UCSD-AML1 (cell line): ENCODE measurements around the gene CARMIL1.

Source experiments
- DNase-seq: peaks from one replicate; lab custom pipeline; 2025; ENCODE audit not compliant: unreplicated experiment; lab: John Stamatoyannopoulos, UW

Gene CARMIL1

GRCh38 chr6:25307805-25308494 is 28.8 kb downstream of the CARMIL1 start:
- no peak for DNase-seq

GRCh38 chr6:25309886-25310285 is 30.7 kb downstream of the CARMIL1 start:
- no peak for DNase-seq

- no peak for DNase-seq
Measured at GRCh38 chr6:25311331-25311840, 32.2 kb downstream of the CARMIL1 start.

- no peak for DNase-seq
Measured at GRCh38 chr6:25312034-25312620, 33.0 kb downstream of the CARMIL1 start.

- DNase-seq = no peak
Measured at GRCh38 chr6:25312703-25313102, 33.5 kb downstream of the CARMIL1 start.

- no peak for DNase-seq
Measured at GRCh38 chr6:25314509-25315175, 35.5 kb downstream of the CARMIL1 start.

- no peak for DNase-seq
Measured at GRCh38 chr6:25315194-25316177, 36.3 kb downstream of the CARMIL1 start.

GRCh38 chr6:25316626-25317025 is 37.5 kb downstream of the CARMIL1 start:
- no peak for DNase-seq

- DNase-seq = no peak
Measured at GRCh38 chr6:25318589-25318988, 39.4 kb downstream of the CARMIL1 start.

- no peak for DNase-seq
Measured at GRCh38 chr6:25320459-25320858, 41.3 kb downstream of the CARMIL1 start.

- no peak for DNase-seq
Measured at GRCh38 chr6:25322692-25323091, 43.5 kb downstream of the CARMIL1 start.

- DNase-seq = no peak
Measured at GRCh38 chr6:25324066-25324762, 45.0 kb downstream of the CARMIL1 start.

GRCh38 chr6:25326126-25326525 is 47.0 kb downstream of the CARMIL1 start:
- no peak for DNase-seq

GRCh38 chr6:25326960-25327359 is 47.8 kb downstream of the CARMIL1 start:
- DNase-seq = no peak

GRCh38 chr6:25327432-25327831 is 48.3 kb downstream of the CARMIL1 start:
- DNase-seq = no peak

- DNase-seq = no peak
Measured at GRCh38 chr6:25329161-25329817, 50.1 kb downstream of the CARMIL1 start.

GRCh38 chr6:25329982-25330381 is 50.8 kb downstream of the CARMIL1 start:
- no peak for DNase-seq

- DNase-seq = no peak
Measured at GRCh38 chr6:25330796-25331685, 51.9 kb downstream of the CARMIL1 start.

GRCh38 chr6:25332165-25332564 is 53.0 kb downstream of the CARMIL1 start:
- no peak for DNase-seq
